Lower lobe of right lung (tissue), 2 donors: ENCODE measurements around the gene ATP1A3. TPM values are rescaled to one million over a fixed set of nuclear protein-coding genes. Genes with fewer than 3 reads are reported as not detected.
"Not testable (repeated sequence)": the region's sequence is repeated elsewhere in the genome, so short reads cannot be mapped to it uniquely, and the experiment has no call there.

Experiments
- ATAC-seq, 2 donors: fragments of 200-7000 bp; cut with Tn5 transposase; one replicate each; pipeline ENCODE4 v1.9.1; 2020 to 2022; ENCODE audit warnings: mild to moderate bottlenecking in 2 of 2, moderate library complexity in 2 of 2
- DNase-seq: peaks from one replicate; pipeline ENCODE4 v3.0.0-alpha.2; 2020
- H3K27ac ChIP-seq: fragments of 200-600 bp; one replicate; pipeline ENCODE4 v1.8.0; 2022
- H3K27me3 ChIP-seq: fragments of 200-600 bp; one replicate; pipeline ENCODE4 v1.8.0; 2022; ENCODE audit warnings: low read depth
- H3K36me3 ChIP-seq: fragments of 200-600 bp; one replicate; pipeline ENCODE4 v1.8.0; 2022; ENCODE audit warnings: mild to moderate bottlenecking
- H3K4me1 ChIP-seq: fragments of 200-600 bp; one replicate; pipeline ENCODE4 v1.8.0; 2022
- H3K4me3 ChIP-seq: fragments of 200-600 bp; one replicate; pipeline ENCODE4 v1.8.0; 2022; ENCODE audit warnings: mild to moderate bottlenecking
- H3K9me3 ChIP-seq: fragments of 200-600 bp; one replicate; pipeline ENCODE4 v1.8.0; 2022
- intact Hi-C: fragments of 100-400 bp; cut with DNase I; formaldehyde crosslinking; loops from one replicate; pipeline ENCODE4 v1.11.0; 2022
- total RNA-seq: library from RNA; stranded (reverse); fragmentation: NEBNext Ultra II Directional; extraction: Animal tissue kit (Norgen Biotek cat#: 25700); gene quantifications from one replicate; pipeline ENCODE4 v1.2.1, GENCODE V29; 2021
- TF ChIP-seq, protein P1 (sequence below): fragments of 200-600 bp; IDR thresholded peaks from one replicate; pipeline ENCODE4 v1.8.0; 2022; ENCODE audit warnings: antibody characterized with exemption, mild to moderate bottlenecking
- donor health status: DM: no; HTN: yes; CAD: no; lungs with severe emphysema.

The ATP1A3 gene
- total RNA-seq, 1 donor from 2014 or later: 0.97 TPM

DNA sequence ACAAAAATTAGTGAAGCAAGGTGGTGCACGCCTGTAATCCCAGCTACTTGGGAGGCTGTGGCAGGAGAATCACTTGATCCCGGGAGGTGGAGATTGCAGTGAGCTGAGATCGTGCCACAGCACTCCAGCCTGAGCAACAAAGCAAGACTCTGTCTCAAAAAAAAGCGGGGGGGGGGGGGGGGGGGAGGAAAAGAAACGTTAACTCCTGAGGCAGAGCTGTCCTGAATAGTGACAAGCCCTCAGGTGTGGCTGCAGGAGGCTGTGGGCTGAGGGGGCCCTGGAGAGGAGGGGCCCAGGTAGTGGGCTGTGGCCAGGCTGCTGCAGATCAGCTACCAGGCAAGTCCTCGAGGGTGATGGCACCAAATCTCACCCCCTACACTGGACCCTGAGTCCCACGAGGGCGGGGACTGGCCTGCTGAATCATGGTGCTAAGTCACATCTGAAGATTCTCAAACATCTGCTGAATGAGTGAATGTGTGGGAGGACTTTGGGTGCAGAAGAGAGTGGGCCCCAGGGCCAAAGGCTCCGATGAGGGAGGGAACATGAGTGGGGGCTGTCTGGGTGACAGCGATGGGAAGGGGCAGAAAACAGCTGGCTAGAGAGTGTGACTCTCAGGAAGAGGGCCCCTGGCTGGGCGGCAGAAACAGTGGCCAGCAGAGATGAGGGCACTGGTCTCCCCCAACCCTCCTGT is 24.6 kb upstream of the ATP1A3 start:
- no peak for DNase-seq
- H3K9me3 ChIP-seq: peaks cover 3% of the 10 kb centered on the region
- intact Hi-C loops: no loop called here
- TF ChIP-seq, protein P1, sequence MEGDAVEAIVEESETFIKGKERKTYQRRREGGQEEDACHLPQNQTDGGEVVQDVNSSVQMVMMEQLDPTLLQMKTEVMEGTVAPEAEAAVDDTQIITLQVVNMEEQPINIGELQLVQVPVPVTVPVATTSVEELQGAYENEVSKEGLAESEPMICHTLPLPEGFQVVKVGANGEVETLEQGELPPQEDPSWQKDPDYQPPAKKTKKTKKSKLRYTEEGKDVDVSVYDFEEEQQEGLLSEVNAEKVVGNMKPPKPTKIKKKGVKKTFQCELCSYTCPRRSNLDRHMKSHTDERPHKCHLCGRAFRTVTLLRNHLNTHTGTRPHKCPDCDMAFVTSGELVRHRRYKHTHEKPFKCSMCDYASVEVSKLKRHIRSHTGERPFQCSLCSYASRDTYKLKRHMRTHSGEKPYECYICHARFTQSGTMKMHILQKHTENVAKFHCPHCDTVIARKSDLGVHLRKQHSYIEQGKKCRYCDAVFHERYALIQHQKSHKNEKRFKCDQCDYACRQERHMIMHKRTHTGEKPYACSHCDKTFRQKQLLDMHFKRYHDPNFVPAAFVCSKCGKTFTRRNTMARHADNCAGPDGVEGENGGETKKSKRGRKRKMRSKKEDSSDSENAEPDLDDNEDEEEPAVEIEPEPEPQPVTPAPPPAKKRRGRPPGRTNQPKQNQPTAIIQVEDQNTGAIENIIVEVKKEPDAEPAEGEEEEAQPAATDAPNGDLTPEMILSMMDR: no peak
- no peaks in the 10 kb centered on the region for H3K36me3 ChIP-seq
- no peaks in the 10 kb centered on the region for H3K4me1 ChIP-seq
- no peak for ATAC-seq
- no peaks in the 10 kb centered on the region for H3K27me3 ChIP-seq
- H3K4me3 ChIP-seq: no peak overlapping the region
- H3K27ac ChIP-seq: no peak overlapping the region

DNA sequence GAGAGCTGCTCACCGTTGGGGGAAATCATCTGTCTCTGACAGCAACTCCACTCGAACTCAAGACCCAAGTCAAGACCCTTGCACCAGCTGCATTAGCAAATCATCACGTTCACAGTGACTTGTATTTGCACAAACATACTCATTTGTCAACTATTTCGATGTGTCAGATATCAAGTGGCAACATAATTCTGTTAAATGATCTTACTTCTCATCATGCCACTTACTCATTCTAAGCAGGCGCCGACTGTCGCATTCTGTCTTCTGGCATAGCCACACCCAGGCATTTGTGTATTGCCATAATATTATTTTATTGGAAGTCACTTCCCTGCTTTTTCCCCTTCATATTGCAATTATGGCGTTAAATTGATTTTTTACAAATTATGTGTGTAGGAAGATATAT is 23.0 kb upstream of the ATP1A3 start:
- Histone ChIP-seq H3K27ac (no peak overlapping the region), H3K4me3 (no peak overlapping the region), H3K9me3 (peaks cover 3% of the 10 kb centered on the region), H3K27me3 (no peaks in the 10 kb centered on the region), H3K36me3 (no peaks in the 10 kb centered on the region), H3K4me1 (no peaks in the 10 kb centered on the region)
- DNase-seq (no peak), ATAC-seq (no peak)
- intact Hi-C loops: no loop called here
- TF ChIP-seq, protein P1: no peak

DNA sequence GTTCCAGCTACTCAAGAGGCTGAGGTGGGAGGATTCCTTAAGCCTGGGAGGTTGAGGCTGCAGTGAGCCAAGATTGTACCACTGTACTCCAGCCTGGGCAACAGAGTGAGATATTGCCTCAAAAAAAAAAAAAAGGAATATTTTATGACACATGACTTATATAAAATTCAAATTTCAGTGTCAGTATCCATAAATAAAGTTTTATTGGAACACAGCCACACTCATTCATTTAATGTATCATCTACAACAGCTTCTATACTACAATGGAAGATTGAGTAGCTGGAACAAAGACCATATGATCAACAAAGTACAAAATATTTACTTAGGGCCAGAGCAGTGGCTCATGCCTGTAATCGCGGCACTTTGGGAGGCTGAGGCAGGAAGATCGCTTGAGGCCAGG is 18.7 kb upstream of the ATP1A3 start:
- ATAC-seq, intact Hi-C loops, H3K27me3 ChIP-seq, DNase-seq, H3K36me3 ChIP-seq, H3K4me1 ChIP-seq, H3K4me3 ChIP-seq, H3K9me3 ChIP-seq, H3K27ac ChIP-seq: not testable (repeated sequence)

DNA sequence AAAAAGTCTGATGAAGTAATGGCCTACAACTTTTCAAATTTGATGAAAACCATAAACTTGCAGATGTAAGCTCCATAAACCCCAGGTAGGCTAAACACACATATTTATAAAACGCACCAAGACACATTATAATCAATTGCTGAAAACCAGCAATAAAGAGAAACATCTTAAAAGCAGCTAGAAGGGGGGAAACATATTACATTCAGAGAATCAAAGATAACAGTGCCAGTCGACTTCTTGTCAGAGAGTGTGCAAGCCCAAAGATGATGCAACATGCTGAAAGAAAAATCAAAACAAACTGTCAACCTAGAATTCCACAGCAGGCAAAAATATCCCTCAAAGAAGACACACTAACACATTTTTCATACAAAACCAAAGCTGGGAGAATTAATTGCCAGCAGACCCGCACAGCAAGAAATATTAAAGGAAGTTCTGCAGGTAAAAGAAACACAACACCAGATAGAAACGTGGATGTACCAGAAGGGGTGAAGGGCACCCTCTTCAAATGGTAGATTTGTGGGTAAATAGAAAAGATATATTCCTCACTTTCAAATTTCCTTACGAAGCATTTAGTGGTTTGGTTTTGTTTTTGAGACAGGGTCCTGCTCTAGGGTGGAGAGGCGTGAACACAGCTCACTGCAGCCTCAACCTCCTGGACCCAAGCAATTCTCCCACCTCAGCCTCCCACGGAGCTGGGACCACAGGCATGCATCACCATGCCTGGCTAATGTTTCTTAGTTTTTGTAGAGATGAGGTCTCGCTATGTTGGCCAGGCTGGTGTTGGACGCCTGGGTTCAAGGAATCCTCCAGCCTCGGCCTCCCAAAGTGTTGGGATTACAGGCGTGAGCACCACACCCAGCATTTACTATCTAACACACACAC is 16.5 kb upstream of the ATP1A3 start:
- Histone ChIP-seq H3K4me3 (no peak overlapping the region), H3K27ac (no peak overlapping the region), H3K9me3 (no peaks in the 10 kb centered on the region), H3K4me1 (no peaks in the 10 kb centered on the region), H3K36me3 (no peaks in the 10 kb centered on the region), H3K27me3 (no peaks in the 10 kb centered on the region)
- DNase-seq (no peak), ATAC-seq (no peak)
- TF ChIP-seq, protein P1: no peak
- intact Hi-C loops: no loop called here

DNA sequence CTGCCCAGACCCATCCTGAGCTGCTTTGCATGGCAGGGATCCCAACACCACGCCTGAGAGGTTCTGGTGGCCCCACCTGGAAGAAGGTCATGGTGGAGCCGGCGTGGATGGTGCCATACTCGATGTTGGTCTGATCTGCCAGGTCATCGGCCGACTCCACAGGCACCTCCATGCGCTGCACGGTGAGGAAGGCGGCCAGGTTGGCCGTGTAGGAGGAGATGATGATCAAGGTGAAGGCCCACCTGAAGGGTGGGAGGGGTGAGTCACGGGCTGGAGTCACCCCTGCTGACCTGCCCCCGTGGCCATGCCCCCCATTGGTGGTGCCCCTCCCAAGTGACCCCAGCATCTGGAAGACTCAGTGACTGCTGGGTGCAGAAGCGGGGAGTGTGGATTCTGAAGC is 12.5 kb upstream of the ATP1A3 start:
- Histone ChIP-seq H3K4me3 (no peak overlapping the region), H3K27ac (no peak overlapping the region), H3K9me3 (no peaks in the 10 kb centered on the region), H3K36me3 (no peaks in the 10 kb centered on the region), H3K27me3 (peaks cover 3% of the 10 kb centered on the region), H3K4me1 (no peaks in the 10 kb centered on the region)
- ATAC-seq (no peak), DNase-seq (no peak)
- TF ChIP-seq, protein P1: no peak
- intact Hi-C loops: no loop called here

DNA sequence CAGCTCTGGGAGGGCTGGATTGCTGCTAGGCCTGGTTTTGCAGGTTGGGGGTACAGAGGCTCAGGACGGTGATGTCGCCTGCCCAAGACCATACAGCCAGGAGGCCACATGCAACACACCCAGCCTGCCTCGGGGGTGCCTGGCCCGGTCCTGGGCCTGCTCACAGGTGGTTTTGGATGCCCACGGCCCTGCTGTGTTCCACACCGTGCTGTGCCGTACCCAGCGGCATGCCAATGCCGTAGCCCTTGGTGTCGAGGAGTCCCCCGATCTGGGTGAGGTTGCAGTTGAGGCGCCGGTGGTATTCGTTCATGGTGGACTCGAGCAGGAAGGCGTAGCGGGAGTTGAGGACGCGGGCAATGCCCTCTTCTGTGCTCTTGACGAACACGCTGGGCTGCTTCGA is 11.5 kb upstream of the ATP1A3 start:
- TF ChIP-seq, protein P1: no peak
- H3K27ac ChIP-seq: no peak overlapping the region
- DNase-seq (no peak), ATAC-seq (peak in 1 of 2 donors; percentile 26)
- H3K4me3 ChIP-seq: no peak overlapping the region
- H3K9me3 ChIP-seq: no peaks in the 10 kb centered on the region
- no peaks in the 10 kb centered on the region for H3K36me3 ChIP-seq
- intact Hi-C loops: no loop called here
- no peaks in the 10 kb centered on the region for H3K4me1 ChIP-seq
- H3K27me3 ChIP-seq: peaks cover 13% of the 10 kb centered on the region
